AG09309 (cell line): ENCODE data around the gene UQCC3.
"Not testable (repeated sequence)": the region's sequence is repeated elsewhere in the genome, so short reads cannot be mapped to it uniquely, and the experiment has no call there.

ENCODE experiments used
- DNase-seq: peaks from one replicate; pipeline ENCODE4 v3.0.0-alpha.2; 2010; ENCODE audit warnings: low read depth
- H3K4me3 ChIP-seq: 2 replicates; pipeline ENCODE4 v1.5.1; 2011; ENCODE audit warnings: mild to moderate bottlenecking, low read depth, low read length, moderate library complexity; ENCODE audit not compliant: control insufficient read depth
- TF ChIP-seq, protein P1 (sequence below): IDR thresholded peaks from 2 replicates; pipeline ENCODE4 v1.5.1; 2011; ENCODE audit warnings: mild to moderate bottlenecking, low read depth, low read length, inconsistent platforms; ENCODE audit not compliant: insufficient read depth, control insufficient read depth; ENCODE audit errors: missing control alignments

Gene UQCC3

DNA sequence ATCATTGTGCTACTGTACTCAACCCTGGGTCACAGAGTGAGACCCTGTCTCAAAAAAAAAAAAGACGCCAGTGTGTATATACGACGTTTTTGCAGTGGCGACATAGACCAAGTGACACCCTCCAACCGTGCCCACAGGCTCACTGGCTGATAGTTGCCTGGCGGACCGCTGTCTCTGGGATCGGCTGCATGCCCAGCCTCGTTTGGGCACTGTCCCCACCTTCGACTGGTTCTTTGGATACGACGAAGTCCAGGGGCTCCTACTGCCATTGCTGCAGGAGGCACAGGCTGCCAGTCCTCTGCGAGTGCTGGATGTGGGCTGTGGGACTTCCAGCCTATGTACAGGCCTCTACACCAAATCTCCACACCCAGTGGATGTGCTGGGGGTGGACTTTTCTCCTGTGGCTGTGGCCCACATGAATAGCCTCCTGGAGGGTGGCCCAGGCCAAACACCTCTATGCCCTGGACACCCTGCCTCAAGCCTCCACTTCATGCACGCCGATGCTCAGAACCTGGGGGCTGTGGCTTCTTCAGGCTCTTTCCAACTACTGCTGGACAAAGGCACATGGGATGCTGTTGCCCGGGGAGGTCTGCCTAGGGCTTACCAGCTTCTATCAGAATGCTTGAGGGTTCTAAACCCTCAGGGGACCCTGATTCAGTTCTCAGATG is 5.1 kb upstream of the UQCC3 start:
- DNase-seq, result no peak
- TF ChIP-seq, protein P1, sequence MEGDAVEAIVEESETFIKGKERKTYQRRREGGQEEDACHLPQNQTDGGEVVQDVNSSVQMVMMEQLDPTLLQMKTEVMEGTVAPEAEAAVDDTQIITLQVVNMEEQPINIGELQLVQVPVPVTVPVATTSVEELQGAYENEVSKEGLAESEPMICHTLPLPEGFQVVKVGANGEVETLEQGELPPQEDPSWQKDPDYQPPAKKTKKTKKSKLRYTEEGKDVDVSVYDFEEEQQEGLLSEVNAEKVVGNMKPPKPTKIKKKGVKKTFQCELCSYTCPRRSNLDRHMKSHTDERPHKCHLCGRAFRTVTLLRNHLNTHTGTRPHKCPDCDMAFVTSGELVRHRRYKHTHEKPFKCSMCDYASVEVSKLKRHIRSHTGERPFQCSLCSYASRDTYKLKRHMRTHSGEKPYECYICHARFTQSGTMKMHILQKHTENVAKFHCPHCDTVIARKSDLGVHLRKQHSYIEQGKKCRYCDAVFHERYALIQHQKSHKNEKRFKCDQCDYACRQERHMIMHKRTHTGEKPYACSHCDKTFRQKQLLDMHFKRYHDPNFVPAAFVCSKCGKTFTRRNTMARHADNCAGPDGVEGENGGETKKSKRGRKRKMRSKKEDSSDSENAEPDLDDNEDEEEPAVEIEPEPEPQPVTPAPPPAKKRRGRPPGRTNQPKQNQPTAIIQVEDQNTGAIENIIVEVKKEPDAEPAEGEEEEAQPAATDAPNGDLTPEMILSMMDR, result no peak
- peak overlapping the region; percentile 96 for H3K4me3 ChIP-seq

DNA sequence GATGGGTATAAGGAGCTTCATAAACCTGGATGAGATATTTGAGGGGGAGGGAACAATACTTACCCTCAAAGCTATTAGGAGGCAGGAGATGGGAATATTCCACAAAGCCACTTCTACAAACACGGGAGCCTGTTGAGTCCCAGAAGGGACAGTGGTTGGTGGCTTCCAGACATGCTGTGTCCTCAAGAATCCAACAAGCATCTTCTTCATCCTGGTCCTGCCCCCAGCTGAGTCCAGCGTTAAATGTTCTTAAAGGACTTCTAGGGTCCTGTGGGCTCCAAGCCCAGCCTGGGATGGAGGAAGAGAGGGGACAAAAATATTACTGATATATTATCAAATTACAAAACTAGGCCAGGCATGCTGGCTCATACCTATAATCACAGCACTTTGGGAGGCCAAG is 4.0 kb upstream of the UQCC3 start:
- no peak for DNase-seq
- TF ChIP-seq, protein P1, result no peak

DNA sequence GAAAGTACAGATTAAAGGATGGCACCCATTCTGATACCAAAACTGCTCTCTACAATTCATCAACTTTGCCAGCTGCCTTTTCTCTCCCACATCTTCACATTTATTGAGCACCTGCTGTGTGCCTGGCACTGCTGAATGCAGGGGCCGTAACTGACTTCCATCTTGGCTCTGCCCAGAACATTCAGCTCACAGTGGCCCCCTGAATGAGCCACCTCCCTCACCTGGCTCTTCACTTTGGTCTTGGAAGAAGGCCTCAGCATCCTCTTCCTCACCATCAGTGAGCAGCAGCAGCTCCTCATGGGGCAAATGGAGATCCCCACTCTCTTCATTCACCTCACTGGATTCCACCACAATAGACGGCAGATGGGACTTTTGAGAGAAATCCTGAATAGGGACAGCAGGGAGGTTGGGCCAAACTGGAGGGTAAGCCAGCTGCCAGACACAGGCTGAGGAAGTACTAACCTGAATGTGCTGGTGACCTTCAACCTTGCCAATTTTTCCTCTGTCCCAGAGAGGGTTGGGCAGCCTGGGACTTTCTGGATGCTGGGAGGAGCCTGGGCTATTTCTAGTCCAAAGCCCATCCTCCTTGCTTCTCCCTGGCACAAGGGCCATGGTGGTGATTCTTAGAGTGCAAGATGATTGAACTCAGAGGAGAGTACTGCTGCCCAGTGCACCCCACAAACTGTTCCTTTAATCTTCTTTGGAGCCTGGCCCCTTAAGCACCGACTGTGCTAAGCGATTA is 1.9 kb upstream of the UQCC3 start:
- DNase-seq, result no peak
- TF ChIP-seq, protein P1, result no peak
- H3K4me3 ChIP-seq, result no peak overlapping the region

More for the DNA sequence above, 4.0 kb upstream of the UQCC3 start:
- no peak overlapping the region for H3K4me3 ChIP-seq

DNA sequence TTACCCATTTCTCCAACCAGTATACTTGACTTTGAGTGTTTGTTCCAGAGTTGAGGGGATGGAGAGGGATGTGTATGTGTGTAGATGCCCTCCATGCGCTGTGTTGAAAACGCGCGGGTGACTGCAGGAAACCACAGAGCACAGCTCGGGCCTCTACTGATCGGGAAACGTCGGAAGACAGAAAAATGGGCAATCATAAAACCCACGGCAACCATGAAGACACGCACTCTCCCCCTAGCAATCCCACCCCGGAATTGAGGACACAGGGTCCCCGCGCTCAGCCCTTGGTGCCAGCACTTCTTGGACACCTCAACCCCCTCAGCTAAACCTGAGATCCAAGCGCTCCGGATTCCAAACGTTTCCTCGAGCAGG is 251 bp upstream of the UQCC3 start:
- DNase-seq, result no peak
- TF ChIP-seq, protein P1, result no peak

DNA sequence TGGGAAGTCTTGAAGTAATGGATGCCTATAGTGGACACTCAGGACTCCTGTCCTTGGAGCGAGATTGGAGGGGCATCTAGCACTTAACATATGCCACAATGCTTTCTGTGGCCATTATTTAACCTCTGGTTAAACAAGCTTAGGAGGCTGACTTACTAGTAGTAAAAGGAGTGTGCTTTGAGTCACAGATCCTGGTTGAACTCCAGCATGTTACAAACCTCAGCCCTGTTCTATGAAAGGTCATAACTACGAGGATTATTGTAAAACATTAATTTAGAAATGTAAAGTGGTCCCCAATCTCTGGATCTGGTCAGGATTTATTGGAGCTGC is 1.7 kb downstream of the UQCC3 start:
- TF ChIP-seq, protein P1, result no peak
- DNase-seq, result no peak
- H3K4me3 ChIP-seq, result no peak overlapping the region

More for the DNA sequence above, 251 bp upstream of the UQCC3 start:
- H3K4me3 ChIP-seq, result peak overlapping the region; percentile 92

DNA sequence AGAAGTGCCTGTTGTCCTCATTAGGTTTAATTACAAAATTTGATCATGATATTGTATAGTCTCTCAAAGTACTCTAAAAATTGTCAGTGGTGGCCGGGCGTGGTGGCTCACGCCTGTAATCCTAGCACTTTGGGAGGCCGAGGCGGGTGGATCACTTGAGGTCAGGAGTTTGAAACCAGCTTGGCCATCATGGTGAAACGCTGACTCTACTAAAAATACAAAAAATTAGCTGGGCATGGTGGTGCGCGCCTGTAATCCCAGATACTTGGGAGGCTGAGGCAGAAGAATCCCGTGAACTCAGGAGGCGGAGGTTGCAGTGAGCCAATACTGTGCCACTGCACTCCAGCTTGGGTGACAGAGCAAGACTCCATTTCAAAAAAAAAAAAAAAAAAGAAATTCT is 3.9 kb downstream of the UQCC3 start:
- not testable (repeated sequence) for H3K4me3 ChIP-seq, DNase-seq

DNA sequence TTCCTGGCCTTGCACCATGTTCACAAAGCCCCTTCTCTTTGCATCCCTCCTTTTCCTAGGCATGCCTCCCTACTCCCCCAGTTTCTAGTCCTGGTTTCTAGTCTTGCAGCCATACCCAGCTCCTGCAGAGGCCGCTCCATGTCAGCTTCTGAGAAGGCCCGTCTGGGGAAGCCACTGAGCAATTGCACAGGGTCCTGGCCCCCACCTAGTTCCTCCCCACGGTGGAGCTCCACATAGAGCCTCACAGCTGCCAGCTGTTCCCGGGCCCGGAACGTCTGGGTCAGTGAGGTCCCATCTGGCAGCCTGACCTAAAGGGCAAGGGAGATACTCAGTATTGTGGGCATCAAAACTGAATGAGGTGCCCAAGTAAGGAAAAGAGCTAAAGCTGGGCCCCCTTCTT is 5.2 kb downstream of the UQCC3 start:
- TF ChIP-seq, protein P1, result no peak
- no peak overlapping the region for H3K4me3 ChIP-seq
- DNase-seq, result no peak
